A549 (cell line): ENCODE data around the gene CCDC152. TPM values are rescaled to one million over a fixed set of nuclear protein-coding genes. Genes with fewer than 3 reads are reported as not detected.

Experiments used
- ATAC-seq, 2 experiments: fragments of 200-7000 bp in 1 of 2; fragments of >200 bp in 1 of 2; cut with Nextera tagmentation in 1 of 2; cut with Tn5 transposase in 1 of 2; 3 replicates each; pipeline versions ENCODE4 v1.8.0 to v1.9.1; 2018 to 2020; ENCODE audit warnings: mild to moderate bottlenecking in 1 of 2, moderate library complexity in 1 of 2
- CTCF ChIA-PET: fragments of 300-600 bp; sonication (Branson Sonifier 250); formaldehyde crosslinking; extraction: SDS; loops from one replicate; lab custom pipeline; 2021; ENCODE audit warnings: antibody characterized with exemption, inconsistent platforms; lab: Yijun Ruan, JAX
- POLR2A ChIA-PET: fragments of 350-600 bp; formaldehyde crosslinking; extraction: SDS; loops from one replicate; lab custom pipeline; 2021; ENCODE audit warnings: antibody characterized with exemption, inconsistent platforms; lab: Yijun Ruan, JAX
- DNase-seq, 2 experiments: peaks; one replicate each; pipeline versions ENCODE4 v3.0.0 to v3.0.0-alpha.2; 2011 to 2016; ENCODE audit warnings: low read depth in 1 of 2, low spot score in 1 of 2
- FAIRE-seq: peaks from 2 replicates; lab custom pipeline; 2011; peaks lifted over from hg19 to GRCh38; lab: Jason Lieb, UNC
- H3K27ac ChIP-seq, 2 experiments: fragments of >200 bp; sonication (Bioruptor Twin); formaldehyde crosslinking; 3 replicates each; pipeline ENCODE4 v1.5.1; 2016 to 2017
- H3K4me1 ChIP-seq: fragments of >200 bp; sonication (Bioruptor Twin); formaldehyde crosslinking; 3 replicates; pipeline ENCODE4 v1.6.1; 2016
- H3K4me2 ChIP-seq: fragments of >200 bp; sonication (Bioruptor Twin); formaldehyde crosslinking; 3 replicates; pipeline ENCODE4 v1.6.1; 2016
- H3K4me3 ChIP-seq: fragments of >200 bp; sonication (Bioruptor Twin); formaldehyde crosslinking; 3 replicates; pipeline ENCODE4 v1.5.1; 2016
- H3K9me3 ChIP-seq: fragments of >200 bp; sonication (Bioruptor Twin); formaldehyde crosslinking; 3 replicates; pipeline ENCODE4 v1.6.1; 2016
- BHLHE40 ChIP-seq: IDR thresholded peaks from 2 replicates; pipeline ENCODE4 v1.6.1; 2012; ENCODE audit warnings: low read depth, low read length, inconsistent platforms
- CBX8 ChIP-seq: fragments of 200-600 bp; sonication (generic); IDR thresholded peaks from 2 replicates; pipeline ENCODE4 v1.6.1; 2016
- CHD2 ChIP-seq: fragments of 150-350 bp; IDR thresholded peaks from 2 replicates; pipeline ENCODE4 v1.6.1; 2014; ENCODE audit warnings: low read length; ENCODE audit not compliant: partially characterized antibody
- CHD4 ChIP-seq: fragments of 200-600 bp; sonication (generic); IDR thresholded peaks from 2 replicates; pipeline ENCODE4 v1.6.1; 2016; ENCODE audit warnings: antibody characterized with exemption, mild to moderate bottlenecking, borderline replicate concordance
- EHF ChIP-seq: fragments of 250-450 bp; sonication (Bioruptor Pico); IDR thresholded peaks from 2 replicates; pipeline ENCODE4 v1.5.0; 2020; ENCODE audit warnings: mild to moderate bottlenecking
- EP300 ChIP-seq, 2 experiments: fragments of >200 bp; sonication (Bioruptor Twin); formaldehyde crosslinking; IDR thresholded peaks; 2 replicates in 1 of 2; 3 replicates in 1 of 2; pipeline ENCODE4 v1.6.1; 2016 to 2017
- FOSL2 ChIP-seq, 2 experiments: fragments of 450-650 bp in 1 of 2; fragments of >200 bp in 1 of 2; sonication (Bioruptor Twin) in 1 of 2; formaldehyde crosslinking; IDR thresholded peaks; 2 replicates each; pipeline versions ENCODE4 v1.5.0 to v1.6.1; 2016 to 2020; ENCODE audit warnings: mild to moderate bottlenecking in 1 of 2, moderate library complexity in 1 of 2
- HDAC2 ChIP-seq: fragments of 200-600 bp; sonication (generic); IDR thresholded peaks from 2 replicates; pipeline ENCODE4 v1.6.1; 2016
- MAFK ChIP-seq: fragments of 450-650 bp; IDR thresholded peaks from 2 replicates; pipeline ENCODE4 v1.6.1; 2014; ENCODE audit not compliant: partially characterized antibody
- NPAS2 ChIP-seq: fragments of 250-450 bp; sonication (Bioruptor Pico); IDR thresholded peaks from 2 replicates; pipeline ENCODE4 v1.8.0; 2022; ENCODE audit warnings: mild to moderate bottlenecking, moderate library complexity, borderline replicate concordance
- NR3C1 ChIP-seq: fragments of >200 bp; sonication (Bioruptor Twin); formaldehyde crosslinking; IDR thresholded peaks from 3 replicates; pipeline ENCODE4 v1.6.1; 2017
- POLR2A ChIP-seq: IDR thresholded peaks from 2 replicates; pipeline ENCODE4 v1.6.1; 2012; ENCODE audit warnings: mild to moderate bottlenecking, low read length
- RAD21 ChIP-seq, 2 experiments: fragments of >200 bp in 1 of 2; sonication (Bioruptor Twin) in 1 of 2; formaldehyde crosslinking in 1 of 2; IDR thresholded peaks in 1 of 2; conservative IDR thresholded peaks in 1 of 2; 2 replicates in 1 of 2; 3 replicates in 1 of 2; pipeline ENCODE4 v1.6.1; 2012 to 2018; ENCODE audit warnings: inconsistent platforms in 1 of 2
- SMC3 ChIP-seq: fragments of >200 bp; sonication (Bioruptor Twin); formaldehyde crosslinking; IDR thresholded peaks from 3 replicates; pipeline ENCODE4 v1.6.1; 2018; ENCODE audit warnings: inconsistent platforms
- SREBF2 ChIP-seq: fragments of 450-650 bp; IDR thresholded peaks from 2 replicates; pipeline ENCODE4 v1.6.1; 2014; ENCODE audit warnings: mild to moderate bottlenecking, moderate library complexity
- ZSCAN20 ChIP-seq: fragments of 250-450 bp; sonication (Bioruptor Pico); IDR thresholded peaks from 2 replicates; pipeline ENCODE4 v1.8.0; 2022; ENCODE audit warnings: mild to moderate bottlenecking, moderate library complexity
- WGBS: methylation state at CpG from one replicate; pipeline ENCODE4 v1.1.6; 2017; ENCODE audit errors: missing lambda C conversion rate; 5-methylcytosine and 5-hydroxymethylcytosine counted together
- polyA plus RNA-seq, 4 experiments: library from polyadenylated mRNA; depleted of rRNA in 3 of 4; stranded (reverse); fragments of >200 nt; fragmentation: RNase III in 1 of 4; extraction: RNeasy Plus Mini Kit Qiagen cat#74134 plus additional on column Dnase treatment in 1 of 4; gene quantifications; 2 replicates in 3 of 4; 3 replicates in 1 of 4; pipeline ENCODE4 v1.2.3, GENCODE V29; 2011 to 2017
- TF ChIP-seq, protein P1 (sequence below): fragments of 250-450 bp; sonication (Bioruptor Pico); IDR thresholded peaks from 2 replicates; pipeline ENCODE4 v1.5.0; 2020; ENCODE audit warnings: low read depth, mild to moderate bottlenecking, moderate library complexity
- TF ChIP-seq, protein P2 (sequence below): fragments of >200 bp; sonication (Bioruptor Twin); formaldehyde crosslinking; IDR thresholded peaks from 2 replicates; pipeline ENCODE4 v1.6.1; 2016
- TF ChIP-seq, protein P3 (sequence below): fragments of >200 bp; sonication (Bioruptor Twin); formaldehyde crosslinking; IDR thresholded peaks from 3 replicates; pipeline ENCODE4 v1.6.1; 2016

CCDC152 gene
- polyA plus RNA-seq, 2 of the 4 experiments (the other 2 are of a cell fraction) = not detected

DNA sequence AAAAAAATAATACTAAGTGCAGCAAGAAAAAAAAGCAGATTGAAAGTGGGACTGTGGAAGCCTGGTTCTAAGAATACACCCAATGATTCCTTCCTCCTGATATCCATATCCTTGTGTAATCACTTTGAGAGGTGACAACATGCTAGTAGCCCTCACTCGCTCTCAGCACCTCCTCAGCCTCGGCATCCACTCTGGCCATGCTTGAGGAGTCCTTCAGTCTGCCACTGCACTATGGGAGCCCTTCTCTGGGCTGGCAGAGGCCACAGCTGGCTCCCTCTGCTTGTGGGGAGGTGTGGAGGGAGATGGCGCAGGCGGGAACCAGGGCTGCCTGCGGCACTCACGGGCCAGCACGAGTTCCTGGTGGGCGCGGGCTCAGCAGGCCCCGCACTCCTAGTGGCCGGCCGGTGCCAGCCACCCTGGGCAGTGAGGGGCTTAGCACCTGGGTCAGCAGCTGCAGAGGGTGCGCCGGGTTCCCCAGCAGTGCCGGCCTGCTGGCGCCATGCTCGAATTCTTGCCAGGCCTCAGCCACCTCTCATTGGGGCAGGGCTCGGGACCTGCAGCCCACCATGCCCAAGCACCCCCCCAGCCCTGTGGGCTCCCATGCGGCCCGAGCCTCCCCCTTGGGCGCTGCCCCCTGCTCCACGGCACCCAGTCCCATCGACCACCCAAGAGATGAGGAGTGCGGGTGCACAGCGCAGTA lies 79.6 kb downstream of the CCDC152 start:
- FAIRE-seq = no peak
- POLR2A ChIA-PET = no interaction called here

DNA sequence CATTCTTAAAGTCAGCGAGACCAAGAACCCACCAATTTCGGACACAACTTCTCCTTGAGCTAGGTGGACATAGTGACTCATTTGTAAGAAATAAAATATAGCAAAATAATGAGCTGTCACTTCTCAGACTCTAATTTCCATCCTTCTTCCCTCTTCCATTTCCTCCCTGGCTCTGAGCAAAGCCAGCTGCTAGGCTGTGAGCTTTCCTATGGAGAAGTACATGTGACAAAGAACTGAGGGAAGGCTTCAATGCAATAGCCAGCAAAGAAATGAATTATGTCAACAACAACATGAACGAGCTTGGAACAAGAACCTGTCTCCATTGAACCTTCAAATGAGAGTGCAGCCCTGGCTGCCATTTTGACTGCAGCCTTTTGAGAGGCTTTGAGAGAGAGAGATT lies 81.0 kb downstream of the CCDC152 start:
- FAIRE-seq = no peak
- Histone ChIP-seq H3K9me3 (no peaks in the 10 kb centered on the region), H3K4me2 (no peak overlapping the region), H3K4me3 (no peak overlapping the region), H3K27ac (no peak overlapping the region), H3K4me1 (no peaks in the 10 kb centered on the region)
- TF ChIP-seq NPAS2 (CRISPR knock-in tag) (no peak), EHF (CRISPR knock-in tag) (no peak), CHD4 (no peak), SMC3 (no peak), POLR2A (no peak)
- TF ChIP-seq, protein P1, sequence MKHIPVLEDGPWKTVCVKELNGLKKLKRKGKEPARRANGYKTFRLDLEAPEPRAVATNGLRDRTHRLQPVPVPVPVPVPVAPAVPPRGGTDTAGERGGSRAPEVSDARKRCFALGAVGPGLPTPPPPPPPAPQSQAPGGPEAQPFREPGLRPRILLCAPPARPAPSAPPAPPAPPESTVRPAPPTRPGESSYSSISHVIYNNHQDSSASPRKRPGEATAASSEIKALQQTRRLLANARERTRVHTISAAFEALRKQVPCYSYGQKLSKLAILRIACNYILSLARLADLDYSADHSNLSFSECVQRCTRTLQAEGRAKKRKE = no peak
- CTCF ChIA-PET = interaction anchor here (1.2 kb wide), 1 partner anchor 52 kb away, joined by 5 read pairs; no protein-coding TSS in a partner anchor
- 31% methylated on average over 3 of the region's 3 CpGs for WGBS
- ATAC-seq = no peak
- DNase-seq = no peak
- POLR2A ChIA-PET = no interaction called here

More for the DNA sequence above, 79.6 kb downstream of the CCDC152 start:
- 74% methylated on average over 4 of the region's 25 CpGs for WGBS
- no peak for DNase-seq
- Histone ChIP-seq H3K4me1 (no peaks in the 10 kb centered on the region), H3K9me3 (no peaks in the 10 kb centered on the region), H3K4me3 (no peak overlapping the region)
- CTCF ChIA-PET = no interaction called here
- TF ChIP-seq, protein P2, sequence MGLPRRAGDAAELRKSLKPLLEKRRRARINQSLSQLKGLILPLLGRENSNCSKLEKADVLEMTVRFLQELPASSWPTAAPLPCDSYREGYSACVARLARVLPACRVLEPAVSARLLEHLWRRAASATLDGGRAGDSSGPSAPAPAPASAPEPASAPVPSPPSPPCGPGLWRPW = no peak
- TF ChIP-seq, all 56 proteins: peak for 0
- Histone ChIP-seq H3K4me2 (no peak overlapping the region), H3K27ac (no peak overlapping the region)
- no peak for ATAC-seq

DNA sequence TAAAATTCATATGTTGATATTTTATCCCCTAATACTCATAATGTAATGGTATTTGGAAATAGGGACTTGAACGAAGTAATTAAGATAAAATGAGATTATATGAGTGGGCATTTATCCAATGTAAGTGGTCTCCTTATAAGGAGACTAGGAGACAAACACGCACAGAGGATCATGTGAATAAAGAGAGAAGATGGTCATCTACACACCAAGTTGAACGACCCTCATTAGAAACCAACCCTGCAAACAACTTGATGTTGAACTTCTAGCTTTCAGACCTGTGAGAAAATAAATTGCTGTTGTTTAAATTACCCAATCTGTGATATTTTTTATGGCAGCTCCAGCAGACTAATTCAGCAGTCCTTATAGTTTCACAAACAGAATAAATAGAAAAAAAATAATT lies 82.6 kb downstream of the CCDC152 start:
- TF ChIP-seq CHD2 (no peak), RAD21 (conservative IDR thresholded peaks at IDR 0.05 in 1 of 2, IDR thresholded peaks at IDR 0.05 in 1 of 2) (no peak), POLR2A (no peak), MAFK (no peak), FOSL2 (IDR thresholded peaks at IDR 0.05) (no peak), FOSL2 (CRISPR knock-in tag; IDR thresholded peaks at IDR 0.05) (no peak), EP300 (IDR thresholded peaks at IDR 0.05) (no peak), HDAC2 (no peak)
- TF ChIP-seq, protein P3, sequence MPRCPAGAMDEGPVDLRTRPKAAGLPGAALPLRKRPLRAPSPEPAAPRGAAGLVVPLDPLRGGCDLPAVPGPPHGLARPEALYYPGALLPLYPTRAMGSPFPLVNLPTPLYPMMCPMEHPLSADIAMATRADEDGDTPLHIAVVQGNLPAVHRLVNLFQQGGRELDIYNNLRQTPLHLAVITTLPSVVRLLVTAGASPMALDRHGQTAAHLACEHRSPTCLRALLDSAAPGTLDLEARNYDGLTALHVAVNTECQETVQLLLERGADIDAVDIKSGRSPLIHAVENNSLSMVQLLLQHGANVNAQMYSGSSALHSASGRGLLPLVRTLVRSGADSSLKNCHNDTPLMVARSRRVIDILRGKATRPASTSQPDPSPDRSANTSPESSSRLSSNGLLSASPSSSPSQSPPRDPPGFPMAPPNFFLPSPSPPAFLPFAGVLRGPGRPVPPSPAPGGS = no peak
- FAIRE-seq (no peak), DNase-seq (no peak), ATAC-seq (no peak)
- no peaks in the 10 kb centered on the region for H3K4me1 ChIP-seq
- H3K27ac ChIP-seq = no peak overlapping the region
- ChIA-PET CTCF (no interaction called here), POLR2A (no interaction called here)
- H3K4me2 ChIP-seq = no peak overlapping the region
- H3K4me3 ChIP-seq = no peak overlapping the region
- H3K9me3 ChIP-seq = no peaks in the 10 kb centered on the region
- 23% methylated on average over 3 of the region's 3 CpGs for WGBS

DNA sequence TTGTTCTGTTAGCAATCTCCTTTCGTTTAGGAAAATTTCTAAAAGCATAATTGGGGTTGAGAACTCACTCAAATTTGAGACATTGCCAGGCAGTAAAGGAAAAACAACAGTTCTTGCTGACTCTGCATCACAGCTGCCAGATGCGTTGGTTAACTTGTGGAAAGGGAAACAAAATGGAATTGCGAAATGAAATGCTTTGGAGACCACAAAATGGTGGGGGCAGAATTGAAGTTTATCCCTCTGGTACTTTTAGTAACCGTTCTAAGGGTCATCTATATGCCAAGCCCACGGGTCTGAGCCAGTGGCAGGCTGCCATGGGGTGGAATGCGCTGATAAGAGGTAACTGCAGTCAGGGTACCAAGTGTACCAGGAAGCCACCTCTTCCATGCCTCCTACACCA lies 83.7 kb downstream of the CCDC152 start:
- no peak for FAIRE-seq
- ChIA-PET POLR2A (no interaction called here), CTCF (interaction anchor here (1.2 kb wide), 1 partner anchor 257 kb away, joined by 3 read pairs; no protein-coding TSS in a partner anchor)
- no peak for DNase-seq
- Histone ChIP-seq H3K27ac (no peak overlapping the region), H3K4me3 (no peak overlapping the region), H3K9me3 (no peaks in the 10 kb centered on the region), H3K4me1 (no peaks in the 10 kb centered on the region), H3K4me2 (no peak overlapping the region)
- TF ChIP-seq ZSCAN20 (CRISPR knock-in tag) (no peak), NPAS2 (CRISPR knock-in tag) (no peak), BHLHE40 (no peak), CBX8 (no peak), NR3C1 (no peak), SREBF2 (no peak)
- ATAC-seq = no peak; a peak in 1 of 6 replicates
- WGBS = 28% methylated on average over 6 of the region's 6 CpGs
